ENCODE measurements around the gene UBE3A.
"Not testable (repeated sequence)": the region's sequence is repeated elsewhere in the genome, so short reads cannot be mapped to it uniquely, and the experiment has no call there.

UBE3A gene

DNA sequence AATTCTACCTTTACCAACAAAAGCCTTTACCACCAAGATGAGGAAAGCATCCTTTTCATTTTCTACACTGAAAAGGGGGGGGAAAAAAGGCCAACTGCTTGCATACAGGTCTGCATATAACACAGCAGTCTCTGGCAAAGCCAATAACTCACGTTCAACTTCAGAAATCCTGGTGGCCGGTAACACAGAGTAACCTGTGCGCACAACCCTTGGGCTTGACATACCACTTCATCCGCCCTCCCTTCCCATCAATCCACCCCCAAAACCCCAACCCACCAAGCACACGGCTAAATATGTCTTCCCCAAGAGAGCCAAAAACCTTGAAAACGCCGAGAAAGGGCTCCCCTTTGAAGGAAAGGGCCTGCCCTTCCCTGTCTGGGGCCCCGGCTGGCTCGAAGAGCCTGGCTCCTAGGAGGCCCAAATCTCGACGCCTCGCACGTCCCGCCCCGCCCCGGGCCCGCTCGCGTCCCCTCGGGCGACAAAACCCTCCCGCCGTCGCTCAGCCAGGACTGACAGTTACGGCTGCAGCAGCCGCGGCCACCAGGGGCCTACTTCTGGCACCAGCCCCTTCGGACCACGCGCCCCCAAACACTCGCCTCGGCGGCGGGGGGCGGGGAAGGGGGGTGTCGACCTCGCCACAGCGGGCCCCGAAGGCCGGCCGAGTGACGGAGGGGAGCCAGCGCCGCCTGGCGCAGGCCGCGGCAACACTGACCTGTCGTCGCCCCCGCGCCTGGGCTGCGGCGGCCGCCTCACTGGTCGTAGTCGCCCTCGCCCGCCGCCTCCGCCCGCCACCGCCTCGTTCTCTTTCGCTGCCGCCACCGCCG lies 835 bp downstream of the UBE3A start:
- peak; percentile 12 to 27 for DNase-seq (ENCODE audit: low read depth in 2 of 2)

DNA sequence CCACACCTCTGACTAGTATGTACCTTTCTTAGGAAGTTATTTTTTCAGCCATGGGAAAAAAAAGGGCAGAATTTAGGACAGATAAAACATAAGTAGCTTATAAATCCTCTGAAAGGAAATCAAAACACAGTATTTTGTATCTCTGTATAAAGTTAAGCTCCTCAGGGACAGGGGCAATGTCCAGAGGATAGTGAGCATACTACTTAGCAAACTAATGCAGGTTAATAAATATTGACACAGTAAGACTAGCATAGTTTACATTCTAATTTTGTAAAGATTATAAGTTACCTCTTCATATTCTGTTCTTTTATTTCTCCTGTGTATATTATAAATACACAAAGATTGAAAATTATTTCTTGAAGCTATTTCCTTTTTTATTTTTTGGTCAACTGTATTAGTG lies 2.1 kb downstream of the UBE3A start:
- DNase-seq (ENCODE audit: low read depth in 2 of 2), result no peak

DNA sequence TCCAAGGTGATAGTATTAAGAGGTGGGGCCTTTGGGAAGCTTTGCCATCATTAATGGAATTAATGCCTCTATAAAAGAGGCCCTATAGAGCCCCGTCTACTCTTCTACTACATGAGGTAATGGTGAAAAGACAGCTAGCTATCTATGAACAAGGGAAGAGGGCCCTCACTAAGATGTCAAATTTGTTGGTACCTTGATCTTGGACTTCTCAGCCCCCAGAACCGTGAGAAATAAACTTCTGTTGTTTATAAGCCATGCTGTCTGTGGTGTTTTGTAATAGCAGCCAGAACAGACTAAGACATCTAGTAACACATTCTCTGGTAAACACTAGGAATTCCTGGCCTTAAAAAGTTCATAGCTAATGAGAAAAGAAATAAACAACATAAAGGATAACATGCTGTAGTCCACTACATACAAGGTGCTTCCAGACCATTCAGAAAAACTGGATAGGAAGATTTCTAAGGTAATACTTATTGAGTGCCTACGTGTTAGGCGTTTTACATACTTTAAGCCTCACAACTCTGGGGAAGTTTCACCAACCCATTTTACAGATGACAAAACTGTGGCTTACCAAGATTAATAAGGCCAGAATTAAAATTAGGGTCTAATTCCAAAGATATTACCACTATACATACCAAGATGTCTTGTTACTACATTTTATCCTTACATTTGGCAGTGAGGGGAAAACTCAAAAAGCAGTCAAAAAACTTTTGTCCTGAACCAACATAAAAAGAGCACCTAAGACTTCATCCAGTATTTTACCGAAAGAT lies 3.2 kb downstream of the UBE3A start:
- no peak for DNase-seq (ENCODE audit: low read depth in 2 of 2)

- DNase-seq (ENCODE audit: low read depth in 2 of 2), result no peak
Measured at GRCh38 chr15:25433118-25433865, 5.5 kb downstream of the UBE3A start.

DNA sequence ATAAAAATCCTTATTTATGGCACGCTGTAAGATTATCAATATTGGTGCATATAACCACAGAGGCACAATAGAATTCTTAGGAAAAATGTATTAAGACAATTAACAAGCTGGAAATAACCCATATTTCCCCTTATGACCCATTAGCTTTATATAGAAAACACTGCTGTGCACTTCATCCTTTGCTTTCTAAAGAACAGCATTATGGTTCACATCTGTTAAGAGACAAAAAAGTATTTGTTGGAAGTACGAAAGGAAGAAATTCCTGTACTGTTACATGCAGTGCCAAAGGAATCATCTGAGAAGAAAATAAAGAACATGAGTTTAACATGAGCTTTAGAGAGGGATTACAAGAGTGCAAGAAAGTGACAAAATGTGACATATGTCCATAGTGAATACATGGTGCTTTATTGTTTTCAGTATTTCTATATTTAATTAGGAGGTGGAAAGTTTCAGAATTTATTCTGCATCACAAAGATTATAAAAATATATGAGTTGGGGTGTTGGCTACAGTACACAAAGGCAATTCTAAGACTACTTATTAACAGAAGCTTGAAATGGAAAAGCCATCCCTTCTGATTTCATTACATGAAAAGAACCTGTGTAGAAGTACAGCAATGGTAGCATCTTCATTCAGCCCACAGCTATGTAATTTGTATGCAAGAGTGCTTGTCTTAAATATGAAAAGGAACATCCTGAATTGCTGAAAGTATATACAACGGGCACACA lies 6.8 kb downstream of the UBE3A start:
- DNase-seq (ENCODE audit: low read depth in 2 of 2), result no peak

- no peak for DNase-seq (ENCODE audit: low read depth in 2 of 2)
Measured at GRCh38 chr15:25427861-25428260, 11.0 kb downstream of the UBE3A start.

- no peak for DNase-seq (ENCODE audit: low read depth in 2 of 2)
Measured at GRCh38 chr15:25426896-25427610, 11.8 kb downstream of the UBE3A start.

- no peak for DNase-seq (ENCODE audit: low read depth in 2 of 2)
Measured at GRCh38 chr15:25424073-25424472, 14.8 kb downstream of the UBE3A start.

DNA sequence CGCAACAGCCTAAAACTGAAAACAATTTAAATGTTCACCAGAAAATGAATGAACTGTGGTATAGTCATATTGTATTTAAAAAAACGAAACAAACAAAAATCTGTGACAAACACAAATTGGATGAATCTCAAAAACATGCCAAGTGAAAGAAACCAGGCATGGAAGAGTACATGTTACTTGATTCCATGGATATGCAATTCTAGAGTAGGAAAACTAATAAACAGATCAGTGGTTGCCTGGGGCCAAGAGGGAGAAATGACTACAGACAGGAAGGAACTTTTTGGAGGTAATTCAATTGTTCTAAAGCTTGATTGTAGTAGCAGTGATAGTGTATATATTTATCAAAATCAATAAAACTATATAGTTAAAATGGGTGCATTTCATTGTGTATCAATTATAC lies 16.8 kb downstream of the UBE3A start:
- no peak for DNase-seq (ENCODE audit: low read depth in 2 of 2)

GRCh38 chr15:25418202-25418601 lies 20.6 kb downstream of the UBE3A start:
- DNase-seq (ENCODE audit: low read depth in 2 of 2), result no peak

GRCh38 chr15:25417604-25418003 lies 21.2 kb downstream of the UBE3A start:
- no peak for DNase-seq (ENCODE audit: low read depth in 2 of 2)

GRCh38 chr15:25416693-25417092 lies 22.1 kb downstream of the UBE3A start:
- no peak for DNase-seq (ENCODE audit: low read depth in 2 of 2)

DNA sequence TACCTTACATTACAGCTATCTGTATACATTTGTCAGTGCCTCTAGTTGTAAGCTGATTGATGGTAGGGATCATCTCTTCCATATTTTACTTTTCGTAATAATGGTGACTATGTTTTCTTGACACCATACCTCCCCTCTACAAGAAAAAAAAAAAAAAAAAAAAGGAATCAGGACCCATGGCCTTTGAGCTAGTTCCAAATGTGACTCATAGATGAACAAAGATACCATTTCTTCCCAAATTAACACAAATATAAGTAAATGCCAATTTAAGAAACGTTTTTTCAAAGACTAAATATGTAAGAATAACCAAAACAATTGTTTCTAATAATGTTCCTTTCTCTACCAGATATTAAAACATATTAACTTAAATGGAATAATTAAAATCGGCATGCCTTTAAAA lies 23.1 kb downstream of the UBE3A start:
- no peak for DNase-seq (ENCODE audit: low read depth in 2 of 2)

DNA sequence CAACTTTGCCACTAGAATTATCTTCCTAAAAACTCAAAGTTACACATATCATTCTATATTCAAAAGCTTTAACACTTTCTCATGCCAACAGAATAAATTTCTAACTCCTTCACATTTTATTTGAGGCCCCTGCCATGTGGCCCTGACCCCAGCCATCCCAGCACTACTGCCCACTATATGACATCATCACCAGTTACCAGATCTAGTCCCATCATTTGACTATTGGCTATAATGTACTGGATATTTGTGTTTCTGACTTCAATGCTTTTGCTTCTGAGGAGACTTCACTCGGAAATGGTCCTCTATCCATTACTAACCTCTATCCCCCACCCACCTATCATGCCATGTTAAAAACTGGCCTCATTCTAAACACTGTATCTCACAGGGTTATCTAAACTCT lies 23.6 kb downstream of the UBE3A start:
- no peak for DNase-seq (ENCODE audit: low read depth in 2 of 2)

DNA sequence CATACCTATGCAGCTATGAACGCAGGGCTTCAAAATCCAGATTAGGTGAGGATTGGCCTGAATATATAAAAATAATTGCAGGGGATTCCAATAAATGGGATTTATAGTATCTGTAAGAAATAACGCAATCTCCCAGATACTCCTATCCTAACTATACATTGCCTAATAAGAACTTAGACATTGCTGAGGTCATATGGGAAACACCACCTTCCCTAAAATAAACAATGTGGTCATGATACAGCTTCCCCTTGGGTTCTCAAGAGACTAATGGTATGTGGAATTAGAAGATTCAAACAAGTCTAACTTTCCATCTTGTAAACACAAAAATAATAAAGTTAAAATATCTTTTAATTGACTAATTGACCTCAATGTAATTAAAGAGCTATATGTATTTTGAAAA lies 28.2 kb downstream of the UBE3A start:
- no peak for DNase-seq (ENCODE audit: low read depth in 2 of 2)

DNA sequence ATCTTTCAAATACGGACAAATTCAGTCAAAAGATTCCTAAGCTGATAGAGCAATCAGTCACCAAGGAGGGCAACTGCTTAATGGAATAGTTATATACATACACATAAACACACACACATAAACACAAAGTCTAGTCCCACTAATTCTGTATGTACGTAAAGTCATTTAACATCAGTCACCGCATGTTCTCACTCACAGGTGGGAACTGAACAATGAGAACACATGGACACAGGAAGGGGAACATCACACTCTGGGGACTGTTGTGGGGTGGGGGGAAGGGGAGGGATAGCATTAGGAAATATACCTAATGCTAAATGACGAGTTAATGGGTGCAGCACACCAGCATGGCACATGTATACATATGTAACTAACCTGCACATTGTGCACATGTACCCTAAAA lies 29.1 kb downstream of the UBE3A start:
- DNase-seq (ENCODE audit: low read depth in 2 of 2), result not testable (repeated sequence)

DNA sequence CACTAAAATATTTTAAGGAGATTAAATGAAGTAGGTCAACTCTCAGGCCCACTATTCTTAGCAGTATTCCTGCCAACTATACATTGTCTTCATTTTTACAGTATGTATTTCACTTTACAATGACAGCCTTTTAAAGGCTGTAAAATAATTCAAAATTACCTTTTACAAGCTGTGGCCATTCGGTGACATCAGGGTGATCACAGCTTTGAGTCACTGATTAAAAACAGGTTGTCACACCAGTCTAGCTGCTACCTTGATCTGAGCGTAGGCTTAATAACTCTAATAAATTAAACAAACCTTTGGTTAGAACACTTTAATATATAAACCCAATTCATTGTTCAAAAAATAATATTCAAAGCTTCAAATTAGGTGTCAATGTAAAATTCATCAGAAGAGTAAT lies 29.9 kb downstream of the UBE3A start:
- DNase-seq (ENCODE audit: low read depth in 2 of 2), result no peak

DNA sequence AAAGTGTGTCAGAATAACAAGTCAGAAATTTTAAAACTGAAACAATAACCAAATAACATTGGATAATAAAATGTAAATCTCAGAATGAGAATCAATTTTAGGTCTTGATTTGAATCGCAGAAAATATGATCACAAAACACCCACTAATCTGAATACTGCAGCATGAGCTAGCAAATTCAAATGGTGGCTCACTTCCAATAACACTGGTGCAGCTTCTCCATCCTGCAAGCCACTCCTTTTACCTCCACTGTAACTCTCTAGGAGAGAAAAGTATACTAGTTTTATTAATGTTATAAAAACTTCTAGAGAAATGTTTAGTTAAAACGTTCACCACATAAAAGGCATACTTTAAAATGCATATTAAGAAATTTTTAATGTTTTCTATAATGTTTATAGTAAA lies 30.4 kb downstream of the UBE3A start:
- no peak for DNase-seq (ENCODE audit: low read depth in 2 of 2)

DNA sequence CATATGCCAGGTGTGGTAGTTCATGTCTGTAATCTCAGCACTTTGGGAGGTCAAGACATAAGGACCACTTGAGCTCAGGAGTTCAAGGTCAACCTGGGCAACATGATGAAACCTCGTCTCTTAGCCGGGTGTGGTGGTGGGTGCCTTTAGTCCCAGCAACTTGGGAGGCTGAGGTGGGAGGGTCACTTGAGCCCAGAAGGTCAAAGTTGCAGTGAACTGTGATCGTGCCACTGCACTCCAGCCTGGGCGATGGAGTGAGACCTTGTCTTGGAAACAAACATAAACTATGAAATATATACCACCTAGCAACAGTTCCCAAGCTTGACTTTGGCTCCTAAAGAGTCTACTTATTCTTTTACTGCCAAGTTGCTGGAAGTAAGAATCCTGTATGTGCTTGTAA lies 30.9 kb downstream of the UBE3A start:
- DNase-seq (ENCODE audit: low read depth in 2 of 2), result no peak

- no peak for DNase-seq (ENCODE audit: low read depth in 2 of 2)
Measured at GRCh38 chr15:25406846-25407245, 32.0 kb downstream of the UBE3A start.

DNA sequence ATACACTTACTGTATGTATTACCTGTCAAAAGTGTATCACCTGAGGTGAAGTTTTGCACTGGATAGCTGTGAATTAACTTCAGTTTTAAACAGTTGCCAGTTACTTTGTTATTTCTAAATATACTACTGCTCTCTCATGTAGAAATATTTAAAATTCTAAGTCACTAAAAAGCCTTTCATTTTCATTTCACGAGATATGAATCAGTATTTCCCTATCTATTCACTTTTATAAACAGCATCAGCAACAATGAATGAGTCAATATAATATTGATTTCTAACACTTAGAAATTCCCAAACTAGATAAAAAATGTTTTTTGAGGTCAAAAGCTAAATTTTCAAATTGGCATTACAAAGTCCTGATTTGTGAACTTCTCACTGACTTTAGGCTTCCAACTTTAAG lies 32.6 kb downstream of the UBE3A start:
- no peak for DNase-seq (ENCODE audit: low read depth in 2 of 2)
